Panc1 (cell line): Measurements from ENCODE around the gene DDIT3. TPM values are rescaled to one million over a fixed set of nuclear protein-coding genes. Genes with fewer than 3 reads are reported as not detected.

ENCODE experiments used
- ATAC-seq: fragments of 200-7000 bp; cut with Tn5 transposase; 2 replicates; pipeline ENCODE4 v1.9.1; 2020; ENCODE audit warnings: mild to moderate bottlenecking, moderate library complexity
- BruUV-seq: library from RNA; stranded (reverse); fragments of 400-500 nt; replicated peaks from 2 replicates; lab custom pipeline; 2021; lab: Mats Ljungman, UMichigan
- CTCF ChIA-PET: fragments of 300-600 bp; sonication (Branson Sonifier 250); formaldehyde crosslinking; loops from one replicate; lab custom pipeline; 2022; ENCODE audit warnings: antibody characterized with exemption; lab: Charles Lee
- POLR2A ChIA-PET: fragments of 300-600 bp; sonication (Branson Sonifier 250); formaldehyde crosslinking; loops from one replicate; lab custom pipeline; 2022; ENCODE audit warnings: antibody characterized with exemption; lab: Charles Lee
- DNase-seq: peaks from one replicate; pipeline ENCODE4 v3.0.0-alpha.2; 2010; ENCODE audit warnings: low read depth, low spot score
- H3K27ac ChIP-seq: 2 replicates; pipeline ENCODE4 v1.5.1; 2011; ENCODE audit warnings: mild to moderate bottlenecking, low read length, inconsistent platforms
- H3K27me3 ChIP-seq: fragments of 200-500 bp; sonication (Bioruptor generic); 2 replicates; pipeline ENCODE4 v1.6.0; 2014; ENCODE audit warnings: low read length, inconsistent platforms; ENCODE audit not compliant: control insufficient read depth, insufficient read depth
- H3K36me3 ChIP-seq: fragments of 200-500 bp; sonication (Bioruptor generic); 2 replicates; pipeline ENCODE4 v1.5.1; 2014; ENCODE audit warnings: inconsistent platforms, mild to moderate bottlenecking, low read length, moderate library complexity; ENCODE audit not compliant: control insufficient read depth, insufficient read depth
- H3K4me1 ChIP-seq: 2 replicates; pipeline ENCODE4 v1.5.1; 2011; ENCODE audit warnings: inconsistent platforms, mild to moderate bottlenecking, low read length, moderate library complexity; ENCODE audit not compliant: control insufficient read depth, insufficient read depth
- H3K4me3 ChIP-seq, 2 experiments: 2 replicates each; pipeline ENCODE4 v1.5.1; 2011 to 2012; ENCODE audit warnings: low read depth in 2 of 2, low read length in 2 of 2, mild to moderate bottlenecking in 2 of 2, inconsistent platforms in 1 of 2, moderate library complexity in 1 of 2
- H3K9me3 ChIP-seq: fragments of 200-500 bp; sonication (Bioruptor generic); 2 replicates; pipeline ENCODE4 v1.5.1; 2014; ENCODE audit warnings: low read depth, mild to moderate bottlenecking, inconsistent platforms, low read length, moderate library complexity; ENCODE audit not compliant: control insufficient read depth, insufficient read depth
- POLR2AphosphoS5 ChIP-seq: IDR thresholded peaks from 2 replicates; pipeline ENCODE4 v1.6.1; 2012; ENCODE audit warnings: mild to moderate bottlenecking, low read depth, low read length, moderate library complexity
- SIN3A ChIP-seq: IDR thresholded peaks from 2 replicates; pipeline ENCODE4 v1.6.1; 2012; ENCODE audit warnings: low read depth, mild to moderate bottlenecking, low read length, moderate library complexity, borderline replicate concordance; ENCODE audit not compliant: insufficient read depth
- TCF7L2 ChIP-seq: IDR thresholded peaks from 2 replicates; pipeline ENCODE4 v1.6.1; 2011; ENCODE audit warnings: mild to moderate bottlenecking, low read depth, low read length, inconsistent platforms
- in situ Hi-C: cut with HindIII; loops from 2 replicates; pipeline ENCODE4 v1.10.0; 2016; ENCODE audit warnings: low sequenced_read_pairs, low pct_unique_long_range_greater_than_20kb
- intact Hi-C: fragments of 100-400 bp; cut with micrococcal nuclease; formaldehyde crosslinking; loops from one replicate; pipeline ENCODE4 v1.10.0; 2022; ENCODE audit not compliant: unreplicated experiment
- total RNA-seq: library from RNA; stranded (reverse); gene quantifications from one replicate; pipeline ENCODE4 v1.2.1, GENCODE V29; 2021; ENCODE audit not compliant: unreplicated experiment
- TF ChIP-seq, protein P1 (sequence below): fragments of 450-650 bp; IDR thresholded peaks from 2 replicates; pipeline ENCODE4 v1.5.1; 2017; ENCODE audit warnings: mild to moderate bottlenecking
- TF ChIP-seq, protein P2 (sequence below), 2 experiments: IDR thresholded peaks; 2 replicates each; pipeline ENCODE4 v1.6.1; 2011 to 2012; ENCODE audit warnings: low read depth in 2 of 2, control low read depth in 1 of 2, low read length in 1 of 2, mild to moderate bottlenecking in 1 of 2, moderate library complexity in 1 of 2; ENCODE audit not compliant: insufficient read depth in 1 of 2

Gene DDIT3
- total RNA-seq, 1 experiment from 2014 or later = 47.2 TPM

DNA sequence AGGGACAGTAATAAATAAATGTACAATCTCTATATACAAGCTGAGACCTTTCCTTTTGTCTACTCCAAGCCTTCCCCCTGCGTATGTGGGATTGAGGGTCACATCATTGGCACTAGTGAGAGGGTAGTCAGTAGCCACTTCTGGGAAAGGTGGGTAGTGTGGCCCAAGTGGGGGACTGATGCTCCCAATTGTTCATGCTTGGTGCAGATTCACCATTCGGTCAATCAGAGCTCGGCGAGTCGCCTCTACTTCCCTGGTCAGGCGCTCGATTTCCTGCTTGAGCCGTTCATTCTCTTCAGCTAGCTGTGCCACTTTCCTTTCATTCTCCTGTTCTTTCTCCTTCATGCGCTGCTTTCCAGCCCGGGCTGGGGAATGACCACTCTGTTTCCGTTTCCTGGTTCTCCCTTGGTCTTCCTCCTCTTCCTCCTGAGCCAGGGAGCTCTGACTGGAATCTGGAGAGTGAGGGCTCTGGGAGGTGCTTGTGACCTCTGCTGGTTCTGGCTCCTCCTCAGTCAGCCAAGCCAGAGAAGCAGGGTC is 3.6 kb downstream of the DDIT3 start:
- ChIA-PET POLR2A (no interaction called here), CTCF (no interaction called here)
- no TSS peak for BruUV-seq
- peaks cover 44% of the 10 kb centered on the region for H3K4me1 ChIP-seq
- no peaks in the 10 kb centered on the region for H3K27me3 ChIP-seq
- no peak overlapping the region for H3K4me3 ChIP-seq
- ATAC-seq (no peak), DNase-seq (no peak)
- in situ Hi-C loops = no loop called here
- TF ChIP-seq POLR2AphosphoS5 = peak; percentile 60; the same call in 1 of the 2 replicates
- TF ChIP-seq SIN3A = 0 out of 2 replicates have a peak, but pooled peaks have one; percentile 56
- TF ChIP-seq TCF7L2 = no peak
- peaks cover 24% of the 10 kb centered on the region for H3K36me3 ChIP-seq
- no peaks in the 10 kb centered on the region for H3K9me3 ChIP-seq
- peak overlapping the region; percentile 96; the same call in 1 of the 2 replicates for H3K27ac ChIP-seq
- intact Hi-C loops = no loop called here

DNA sequence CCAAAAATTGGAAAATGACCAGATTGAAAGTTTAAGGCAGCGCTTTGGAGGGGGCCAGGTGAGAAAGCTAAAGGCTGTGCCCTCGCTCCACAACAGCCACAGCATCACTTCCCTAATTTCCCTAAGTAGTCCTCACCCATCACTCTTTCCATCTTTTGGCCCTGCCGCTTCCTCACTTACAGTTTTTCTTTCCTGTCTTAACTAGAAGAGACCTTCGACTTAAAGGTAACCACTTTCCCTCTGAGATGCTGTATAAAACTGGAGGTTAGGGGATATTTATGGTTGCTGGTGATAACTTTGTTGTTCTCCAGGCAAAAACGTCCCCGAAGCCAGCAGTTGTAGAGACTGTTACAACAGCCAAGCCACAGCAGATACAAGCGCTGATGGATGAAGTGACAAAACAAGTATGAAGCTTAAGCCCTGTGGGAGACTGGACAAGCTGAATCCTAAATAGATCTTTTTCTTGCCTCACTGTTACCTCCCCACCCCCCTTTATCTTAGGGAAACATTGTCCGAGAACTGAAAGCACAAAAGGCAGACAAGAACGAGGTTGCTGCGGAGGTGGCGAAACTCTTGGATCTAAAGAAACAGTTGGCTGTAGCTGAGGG is 4.3 kb downstream of the DDIT3 start:
- Histone ChIP-seq H3K27me3 (no peaks in the 10 kb centered on the region), H3K9me3 (no peaks in the 10 kb centered on the region), H3K27ac (peak overlapping the region; percentile 63; the same call in 1 of the 2 replicates), H3K4me3 (no peak overlapping the region), H3K36me3 (peaks cover 24% of the 10 kb centered on the region), H3K4me1 (peaks cover 38% of the 10 kb centered on the region)
- ChIA-PET CTCF (no interaction called here), POLR2A (no interaction called here)
- no peak for DNase-seq
- no peak for ATAC-seq
- in situ Hi-C loops (no loop called here), intact Hi-C loops (no loop called here)
- BruUV-seq = no TSS peak
- TF ChIP-seq POLR2AphosphoS5 (no peak), SIN3A (no peak), TCF7L2 (no peak)
- TF ChIP-seq, protein P1, sequence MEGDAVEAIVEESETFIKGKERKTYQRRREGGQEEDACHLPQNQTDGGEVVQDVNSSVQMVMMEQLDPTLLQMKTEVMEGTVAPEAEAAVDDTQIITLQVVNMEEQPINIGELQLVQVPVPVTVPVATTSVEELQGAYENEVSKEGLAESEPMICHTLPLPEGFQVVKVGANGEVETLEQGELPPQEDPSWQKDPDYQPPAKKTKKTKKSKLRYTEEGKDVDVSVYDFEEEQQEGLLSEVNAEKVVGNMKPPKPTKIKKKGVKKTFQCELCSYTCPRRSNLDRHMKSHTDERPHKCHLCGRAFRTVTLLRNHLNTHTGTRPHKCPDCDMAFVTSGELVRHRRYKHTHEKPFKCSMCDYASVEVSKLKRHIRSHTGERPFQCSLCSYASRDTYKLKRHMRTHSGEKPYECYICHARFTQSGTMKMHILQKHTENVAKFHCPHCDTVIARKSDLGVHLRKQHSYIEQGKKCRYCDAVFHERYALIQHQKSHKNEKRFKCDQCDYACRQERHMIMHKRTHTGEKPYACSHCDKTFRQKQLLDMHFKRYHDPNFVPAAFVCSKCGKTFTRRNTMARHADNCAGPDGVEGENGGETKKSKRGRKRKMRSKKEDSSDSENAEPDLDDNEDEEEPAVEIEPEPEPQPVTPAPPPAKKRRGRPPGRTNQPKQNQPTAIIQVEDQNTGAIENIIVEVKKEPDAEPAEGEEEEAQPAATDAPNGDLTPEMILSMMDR = no peak
- TF ChIP-seq, protein P2, sequence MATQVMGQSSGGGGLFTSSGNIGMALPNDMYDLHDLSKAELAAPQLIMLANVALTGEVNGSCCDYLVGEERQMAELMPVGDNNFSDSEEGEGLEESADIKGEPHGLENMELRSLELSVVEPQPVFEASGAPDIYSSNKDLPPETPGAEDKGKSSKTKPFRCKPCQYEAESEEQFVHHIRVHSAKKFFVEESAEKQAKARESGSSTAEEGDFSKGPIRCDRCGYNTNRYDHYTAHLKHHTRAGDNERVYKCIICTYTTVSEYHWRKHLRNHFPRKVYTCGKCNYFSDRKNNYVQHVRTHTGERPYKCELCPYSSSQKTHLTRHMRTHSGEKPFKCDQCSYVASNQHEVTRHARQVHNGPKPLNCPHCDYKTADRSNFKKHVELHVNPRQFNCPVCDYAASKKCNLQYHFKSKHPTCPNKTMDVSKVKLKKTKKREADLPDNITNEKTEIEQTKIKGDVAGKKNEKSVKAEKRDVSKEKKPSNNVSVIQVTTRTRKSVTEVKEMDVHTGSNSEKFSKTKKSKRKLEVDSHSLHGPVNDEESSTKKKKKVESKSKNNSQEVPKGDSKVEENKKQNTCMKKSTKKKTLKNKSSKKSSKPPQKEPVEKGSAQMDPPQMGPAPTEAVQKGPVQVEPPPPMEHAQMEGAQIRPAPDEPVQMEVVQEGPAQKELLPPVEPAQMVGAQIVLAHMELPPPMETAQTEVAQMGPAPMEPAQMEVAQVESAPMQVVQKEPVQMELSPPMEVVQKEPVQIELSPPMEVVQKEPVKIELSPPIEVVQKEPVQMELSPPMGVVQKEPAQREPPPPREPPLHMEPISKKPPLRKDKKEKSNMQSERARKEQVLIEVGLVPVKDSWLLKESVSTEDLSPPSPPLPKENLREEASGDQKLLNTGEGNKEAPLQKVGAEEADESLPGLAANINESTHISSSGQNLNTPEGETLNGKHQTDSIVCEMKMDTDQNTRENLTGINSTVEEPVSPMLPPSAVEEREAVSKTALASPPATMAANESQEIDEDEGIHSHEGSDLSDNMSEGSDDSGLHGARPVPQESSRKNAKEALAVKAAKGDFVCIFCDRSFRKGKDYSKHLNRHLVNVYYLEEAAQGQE (IDR thresholded peaks at IDR 0.05; ENCODE audit: insufficient read depth in 1 of 2, low read depth in 2 of 2, low read length in 1 of 2) = no peak

DNA sequence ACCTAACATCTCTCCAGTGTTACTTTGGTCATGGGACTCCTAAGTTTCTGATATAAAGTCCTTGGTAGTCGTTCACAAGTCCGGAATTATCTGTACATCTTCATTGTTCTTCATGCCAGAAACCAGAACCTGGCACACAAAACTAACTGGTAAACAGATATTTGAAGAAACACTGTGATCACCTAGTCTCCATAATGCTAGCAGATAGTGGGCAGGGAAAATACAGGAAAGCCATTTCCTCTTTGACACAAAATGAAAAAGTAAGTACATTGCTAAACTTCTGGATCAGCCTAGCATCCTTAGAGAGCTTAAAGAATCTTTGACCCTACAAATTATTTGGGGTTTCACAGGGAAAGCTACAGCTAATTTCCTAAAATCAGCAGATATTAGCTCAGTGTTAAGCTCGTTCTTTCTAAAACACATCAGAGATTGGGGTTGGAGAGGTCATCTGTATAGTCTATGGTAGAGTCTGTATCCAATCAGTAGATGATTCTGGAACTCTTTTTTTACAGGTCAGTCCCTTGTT is 4.8 kb downstream of the DDIT3 start:
- intact Hi-C loops (no loop called here), in situ Hi-C loops (no loop called here)
- CTCF ChIA-PET = no interaction called here
- POLR2A ChIA-PET = no interaction called here
- H3K4me1 ChIP-seq = peaks cover 36% of the 10 kb centered on the region
- no peak for DNase-seq
- TF ChIP-seq, protein P1 = no peak
- 0 out of 2 replicates have a peak, but pooled peaks have one; percentile 44 for TF ChIP-seq POLR2AphosphoS5
- no peaks in the 10 kb centered on the region for H3K27me3 ChIP-seq
- H3K4me3 ChIP-seq = no peak overlapping the region
- peaks cover 24% of the 10 kb centered on the region for H3K36me3 ChIP-seq
- TSS peak; percentile 44 for BruUV-seq
- no peak for ATAC-seq
- H3K9me3 ChIP-seq = no peaks in the 10 kb centered on the region
- peak overlapping the region; percentile 63; the same call in 1 of the 2 replicates for H3K27ac ChIP-seq
